Lower leg skin (tissue), 3 donors: ENCODE measurements around the gene ALOX5.

Source experiments
- CTCF ChIP-seq, 3 donors: fragments of 450-650 bp; IDR thresholded peaks; one replicate each; pipeline ENCODE4 v1.5.1; 2016; ENCODE audit warnings: antibody characterized with exemption in 3 of 3, mild to moderate bottlenecking in 3 of 3, moderate library complexity in 2 of 3
- POLR2A ChIP-seq, 2 donors: fragments of 450-650 bp; IDR thresholded peaks; one replicate each; pipeline ENCODE4 v1.6.1; 2016 to 2017; ENCODE audit warnings: antibody characterized with exemption in 2 of 2, mild to moderate bottlenecking in 1 of 2, moderate library complexity in 1 of 2

- TF ChIP-seq CTCF (IDR thresholded peaks at IDR 0.05): no peak
- TF ChIP-seq POLR2A (IDR thresholded peaks at IDR 0.05): no peak
Observed at GRCh38 chr10:45373003-45373575, 927 bp upstream of the ALOX5 start.
